Measurements from ENCODE around the gene PADI3. TPM values are rescaled to one million over a fixed set of nuclear protein-coding genes. Genes with fewer than 3 reads are reported as not detected.

PADI3 gene
- total RNA-seq, 1 experiment from 2014 or later, result not detected

DNA sequence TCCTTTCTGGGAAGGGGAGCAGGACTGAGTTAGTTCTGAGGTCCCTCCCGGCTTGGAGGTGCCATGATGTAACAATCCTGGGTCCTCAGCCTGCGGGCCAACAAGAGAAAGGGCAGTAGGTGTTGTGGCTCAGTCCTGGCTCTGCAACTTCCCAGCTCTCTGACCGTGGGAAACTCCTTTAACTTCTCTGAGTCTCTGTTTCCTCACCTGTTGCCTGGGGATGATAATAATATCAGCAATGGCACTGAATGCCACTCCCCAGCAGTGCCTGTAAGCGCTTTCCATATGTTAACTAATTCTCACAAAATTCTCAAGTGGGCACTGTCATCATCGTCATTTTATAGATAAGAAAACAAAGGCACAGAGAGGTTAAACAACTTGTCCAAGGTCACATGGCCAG is 2.3 kb downstream of the PADI3 start:
- H3K9me3 ChIP-seq (ENCODE audit: low read length), result no peaks in the 10 kb centered on the region
- no peaks in the 10 kb centered on the region for H3K79me2 ChIP-seq (ENCODE audit: low read length)
- H2AFZ ChIP-seq (ENCODE audit: low read length), result no peak overlapping the region
- no peaks in the 10 kb centered on the region for H4K20me1 ChIP-seq (ENCODE audit: insufficient read depth, low read depth, low read length)
- H3K4me1 ChIP-seq (ENCODE audit: low read length), result no peaks in the 10 kb centered on the region
- no peak overlapping the region for H3K27ac ChIP-seq (ENCODE audit: low read length)
- H3K36me3 ChIP-seq (ENCODE audit: insufficient read depth, low read length), result no peaks in the 10 kb centered on the region
- H3K27me3 ChIP-seq (ENCODE audit: low read length), result no peaks in the 10 kb centered on the region
- H3K9ac ChIP-seq (ENCODE audit: low read length), result no peak overlapping the region
- H3K4me3 ChIP-seq (ENCODE audit: low read length), result no peak overlapping the region
- H3K9me2 ChIP-seq (replicated peaks; ENCODE audit: insufficient read depth, low read length), result no peaks in the 10 kb centered on the region
- H3K4me2 ChIP-seq (ENCODE audit: low read depth, low read length, poor library complexity, severe bottlenecking), result no peak overlapping the region
- no peak for DNase-seq

DNA sequence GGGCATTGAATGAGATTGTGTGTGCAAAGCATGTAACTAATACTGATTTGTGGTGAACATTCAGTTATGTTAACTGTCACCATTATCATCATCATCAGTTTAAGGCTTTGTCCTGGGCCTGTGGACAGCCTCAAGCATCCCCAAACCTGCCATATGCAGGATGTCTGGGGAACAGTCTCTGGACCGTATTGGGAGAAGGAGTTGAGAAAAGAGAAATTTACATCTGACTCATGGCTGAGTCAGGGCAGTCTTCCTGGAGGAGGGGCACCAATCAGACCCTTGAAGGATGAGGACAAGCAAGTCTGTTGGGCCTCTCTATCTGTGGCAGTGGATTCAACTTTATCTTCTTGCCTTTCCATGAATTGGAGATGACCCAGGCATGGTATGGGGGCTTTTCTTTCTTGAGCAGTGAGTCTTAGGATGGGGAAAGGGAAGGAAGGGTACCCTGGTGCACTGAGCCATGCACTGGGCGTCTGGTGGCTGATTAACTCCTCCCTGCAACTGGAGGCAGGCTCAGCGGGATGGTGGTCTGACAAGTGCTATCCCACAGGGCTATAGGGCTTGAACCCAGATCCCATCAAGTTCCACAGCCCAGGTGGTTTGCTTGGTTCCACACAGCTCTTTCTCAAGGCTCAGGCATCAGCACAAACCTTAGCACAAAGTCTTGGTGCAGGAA is 2.9 kb downstream of the PADI3 start:
- no peaks in the 10 kb centered on the region for H3K27me3 ChIP-seq (ENCODE audit: low read length)
- no peak overlapping the region for H2AFZ ChIP-seq (ENCODE audit: low read length)
- H3K27ac ChIP-seq (ENCODE audit: low read length), result no peak overlapping the region
- no peaks in the 10 kb centered on the region for H4K20me1 ChIP-seq (ENCODE audit: insufficient read depth, low read depth, low read length)
- H3K4me3 ChIP-seq (ENCODE audit: low read length), result no peak overlapping the region
- H3K4me1 ChIP-seq (ENCODE audit: low read length), result no peaks in the 10 kb centered on the region
- H3K9ac ChIP-seq (ENCODE audit: low read length), result no peak overlapping the region
- no peaks in the 10 kb centered on the region for H3K9me3 ChIP-seq (ENCODE audit: low read length)
- H3K79me2 ChIP-seq (ENCODE audit: low read length), result no peaks in the 10 kb centered on the region
- H3K4me2 ChIP-seq (ENCODE audit: low read depth, low read length, poor library complexity, severe bottlenecking), result no peak overlapping the region
- H3K36me3 ChIP-seq (ENCODE audit: insufficient read depth, low read length), result no peaks in the 10 kb centered on the region
- DNase-seq, result no peak
- no peaks in the 10 kb centered on the region for H3K9me2 ChIP-seq (replicated peaks; ENCODE audit: insufficient read depth, low read length)

DNA sequence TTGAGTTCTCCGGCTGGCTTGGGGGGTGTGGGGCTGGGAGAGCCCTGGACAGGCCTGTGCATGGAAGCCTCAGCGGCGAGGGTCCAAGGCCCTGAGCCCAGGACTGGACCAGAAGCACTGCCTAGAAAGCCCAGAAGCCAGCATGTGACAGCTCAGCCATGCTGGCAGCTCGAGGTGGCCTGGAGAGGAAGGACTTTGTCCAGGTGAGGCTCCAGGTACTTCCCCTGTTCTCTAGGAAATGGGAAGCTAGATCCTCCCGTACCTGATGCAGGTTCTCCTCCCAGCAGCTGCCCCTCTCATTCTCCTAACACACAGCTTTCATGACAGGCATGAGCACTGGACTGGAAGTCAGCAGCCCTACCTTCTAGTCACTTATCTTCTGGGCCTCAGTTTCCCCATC is 6.4 kb downstream of the PADI3 start:
- DNase-seq, result no peak
- no peaks in the 10 kb centered on the region for H3K79me2 ChIP-seq (ENCODE audit: low read length)
- H3K4me3 ChIP-seq (ENCODE audit: low read length), result no peak overlapping the region
- no peaks in the 10 kb centered on the region for H3K4me1 ChIP-seq (ENCODE audit: low read length)
- no peaks in the 10 kb centered on the region for H3K9me3 ChIP-seq (ENCODE audit: low read length)
- no peak overlapping the region for H3K27ac ChIP-seq (ENCODE audit: low read length)
- no peaks in the 10 kb centered on the region for H3K9me2 ChIP-seq (replicated peaks; ENCODE audit: insufficient read depth, low read length)
- H3K9ac ChIP-seq (ENCODE audit: low read length), result no peak overlapping the region
- no peaks in the 10 kb centered on the region for H4K20me1 ChIP-seq (ENCODE audit: insufficient read depth, low read depth, low read length)
- H2AFZ ChIP-seq (ENCODE audit: low read length), result no peak overlapping the region
- no peak overlapping the region for H3K4me2 ChIP-seq (ENCODE audit: low read depth, low read length, poor library complexity, severe bottlenecking)
- H3K36me3 ChIP-seq (ENCODE audit: insufficient read depth, low read length), result no peaks in the 10 kb centered on the region
- H3K27me3 ChIP-seq (ENCODE audit: low read length), result no peaks in the 10 kb centered on the region

DNA sequence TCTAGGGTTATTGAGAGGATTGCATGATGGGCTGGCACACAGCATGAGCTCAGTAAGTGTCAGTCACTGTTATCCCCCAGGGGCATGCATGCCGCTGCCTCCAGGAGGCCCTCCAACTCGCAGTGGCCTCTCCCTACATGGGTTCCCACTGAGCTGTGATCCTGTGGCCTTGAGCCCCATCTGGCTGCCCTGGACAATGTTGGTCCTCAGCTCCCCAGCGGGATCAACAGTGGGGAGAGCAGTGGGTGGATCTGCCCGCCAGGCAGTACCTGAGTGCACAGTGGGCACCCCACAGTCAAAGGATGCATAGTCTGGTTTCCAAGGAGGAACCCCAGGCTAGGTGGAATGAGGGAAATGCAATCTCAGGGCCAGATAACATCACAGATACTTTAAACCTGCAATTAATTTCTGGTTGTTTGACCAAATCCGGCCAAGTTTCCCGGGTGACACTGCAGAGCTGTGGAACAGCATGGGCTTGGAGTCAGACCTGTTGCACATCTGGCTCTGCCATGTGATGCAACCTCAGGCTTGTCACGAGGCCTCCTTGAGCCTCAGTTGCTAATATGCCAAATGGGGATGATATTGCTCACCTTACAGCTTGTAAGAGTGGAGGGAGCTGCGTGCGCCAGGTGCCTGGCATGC is 9.3 kb downstream of the PADI3 start:
- Histone ChIP-seq H3K4me2 (ENCODE audit: low read depth, low read length, poor library complexity, severe bottlenecking) (no peak overlapping the region), H3K9me2 (replicated peaks; ENCODE audit: insufficient read depth, low read length) (no peaks in the 10 kb centered on the region), H3K27ac (ENCODE audit: low read length) (no peak overlapping the region), H3K36me3 (ENCODE audit: insufficient read depth, low read length) (no peaks in the 10 kb centered on the region), H3K79me2 (ENCODE audit: low read length) (no peaks in the 10 kb centered on the region), H3K4me3 (ENCODE audit: low read length) (no peak overlapping the region), H3K27me3 (ENCODE audit: low read length) (no peaks in the 10 kb centered on the region), H3K9ac (ENCODE audit: low read length) (no peak overlapping the region), H3K4me1 (ENCODE audit: low read length) (no peaks in the 10 kb centered on the region), H2AFZ (ENCODE audit: low read length) (no peak overlapping the region), H4K20me1 (ENCODE audit: insufficient read depth, low read depth, low read length) (no peaks in the 10 kb centered on the region), H3K9me3 (ENCODE audit: low read length) (no peaks in the 10 kb centered on the region)
- DNase-seq, result no peak

DNA sequence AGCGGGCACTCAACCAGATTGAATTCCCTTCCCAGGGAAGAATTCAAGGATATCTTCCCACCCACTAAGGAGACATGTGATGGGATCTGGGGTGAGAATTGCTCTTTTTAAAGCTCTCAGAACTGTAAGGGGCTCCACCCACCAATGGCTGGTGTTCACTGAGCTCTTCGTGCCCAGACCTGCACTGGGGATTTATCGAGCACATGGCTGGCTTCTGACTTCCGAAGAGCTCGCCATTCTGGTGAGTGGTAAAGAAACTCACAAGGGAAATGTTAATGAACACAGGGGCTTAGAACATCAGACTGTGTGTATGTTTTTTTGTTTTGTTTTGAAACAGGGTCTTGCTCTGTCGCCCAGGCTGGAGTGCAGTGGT is 9.8 kb downstream of the PADI3 start:
- no peaks in the 10 kb centered on the region for H3K36me3 ChIP-seq (ENCODE audit: insufficient read depth, low read length)
- no peak overlapping the region for H3K27ac ChIP-seq (ENCODE audit: low read length)
- no peaks in the 10 kb centered on the region for H3K9me3 ChIP-seq (ENCODE audit: low read length)
- H4K20me1 ChIP-seq (ENCODE audit: insufficient read depth, low read depth, low read length), result no peaks in the 10 kb centered on the region
- H3K9me2 ChIP-seq (replicated peaks; ENCODE audit: insufficient read depth, low read length), result no peaks in the 10 kb centered on the region
- H3K4me3 ChIP-seq (ENCODE audit: low read length), result no peak overlapping the region
- no peaks in the 10 kb centered on the region for H3K27me3 ChIP-seq (ENCODE audit: low read length)
- H3K4me1 ChIP-seq (ENCODE audit: low read length), result no peaks in the 10 kb centered on the region
- no peak overlapping the region for H3K4me2 ChIP-seq (ENCODE audit: low read depth, low read length, poor library complexity, severe bottlenecking)
- no peak for DNase-seq
- no peak overlapping the region for H3K9ac ChIP-seq (ENCODE audit: low read length)
- no peak overlapping the region for H2AFZ ChIP-seq (ENCODE audit: low read length)
- H3K79me2 ChIP-seq (ENCODE audit: low read length), result no peaks in the 10 kb centered on the region

DNA sequence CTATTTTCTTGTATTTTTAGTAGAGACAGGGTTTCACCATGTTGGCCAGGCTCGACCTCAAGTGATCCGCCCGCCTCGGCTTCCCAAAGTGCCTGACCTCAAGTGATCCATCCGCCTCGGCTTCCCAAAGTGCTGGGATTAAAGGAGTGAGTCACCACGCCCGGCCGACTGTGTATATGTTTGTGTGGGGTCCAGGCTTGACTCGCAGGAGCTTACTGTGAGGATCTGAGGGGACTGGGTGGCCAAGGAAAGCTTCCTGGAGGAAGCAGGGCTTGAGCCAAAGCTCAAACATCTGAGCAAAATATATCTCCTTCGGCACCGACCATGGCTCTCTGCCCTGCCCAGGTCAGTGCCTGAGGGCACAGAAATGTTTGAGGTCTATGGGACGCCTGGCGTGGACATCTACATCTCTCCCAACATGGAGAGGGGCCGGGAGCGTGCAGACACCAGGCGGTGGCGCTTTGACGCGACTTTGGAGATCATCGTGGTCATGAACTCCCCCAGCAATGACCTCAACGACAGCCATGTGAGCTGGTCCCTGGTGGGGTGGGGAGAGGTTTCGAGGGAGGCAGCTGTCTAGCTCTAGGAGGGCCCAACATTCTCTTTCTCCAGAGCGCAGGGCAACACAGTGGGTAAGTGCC is 10.5 kb downstream of the PADI3 start:
- Histone ChIP-seq H3K4me2 (ENCODE audit: low read depth, low read length, poor library complexity, severe bottlenecking) (no peak overlapping the region), H2AFZ (ENCODE audit: low read length) (no peak overlapping the region), H3K4me1 (ENCODE audit: low read length) (no peaks in the 10 kb centered on the region), H3K27me3 (ENCODE audit: low read length) (no peaks in the 10 kb centered on the region), H3K9me2 (replicated peaks; ENCODE audit: insufficient read depth, low read length) (no peaks in the 10 kb centered on the region), H3K27ac (ENCODE audit: low read length) (no peak overlapping the region), H3K9ac (ENCODE audit: low read length) (no peak overlapping the region), H4K20me1 (ENCODE audit: insufficient read depth, low read depth, low read length) (no peaks in the 10 kb centered on the region), H3K9me3 (ENCODE audit: low read length) (no peaks in the 10 kb centered on the region), H3K4me3 (ENCODE audit: low read length) (no peak overlapping the region), H3K79me2 (ENCODE audit: low read length) (no peaks in the 10 kb centered on the region), H3K36me3 (ENCODE audit: insufficient read depth, low read length) (no peaks in the 10 kb centered on the region)
- no peak for DNase-seq

DNA sequence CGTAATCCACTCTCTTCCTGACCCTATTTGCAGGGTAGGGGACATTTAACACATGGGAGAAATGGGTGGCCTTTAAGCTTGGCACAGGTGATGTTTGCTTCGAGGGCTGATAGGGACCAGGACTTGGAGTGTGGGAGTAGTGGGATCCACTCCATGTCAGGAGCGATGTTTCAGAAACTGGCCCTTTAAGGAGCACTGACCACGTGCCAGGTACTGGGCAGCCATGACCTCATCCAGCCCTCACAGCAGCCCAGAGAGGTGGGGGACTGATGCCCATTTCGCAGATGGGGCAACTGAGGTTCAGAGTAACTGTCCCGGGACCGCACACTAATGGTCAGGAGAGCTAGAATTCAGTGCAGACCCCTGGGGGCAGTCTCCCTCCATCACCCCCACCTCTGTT is 11.4 kb downstream of the PADI3 start:
- Histone ChIP-seq H3K36me3 (ENCODE audit: insufficient read depth, low read length) (no peaks in the 10 kb centered on the region), H3K9me3 (ENCODE audit: low read length) (no peaks in the 10 kb centered on the region), H3K9me2 (replicated peaks; ENCODE audit: insufficient read depth, low read length) (no peaks in the 10 kb centered on the region), H3K4me3 (ENCODE audit: low read length) (no peak overlapping the region), H3K4me1 (ENCODE audit: low read length) (no peaks in the 10 kb centered on the region), H3K9ac (ENCODE audit: low read length) (no peak overlapping the region), H4K20me1 (ENCODE audit: insufficient read depth, low read depth, low read length) (no peaks in the 10 kb centered on the region), H3K4me2 (ENCODE audit: low read depth, low read length, poor library complexity, severe bottlenecking) (no peak overlapping the region), H2AFZ (ENCODE audit: low read length) (no peak overlapping the region), H3K27ac (ENCODE audit: low read length) (no peak overlapping the region), H3K27me3 (ENCODE audit: low read length) (no peaks in the 10 kb centered on the region), H3K79me2 (ENCODE audit: low read length) (no peaks in the 10 kb centered on the region)
- DNase-seq, result no peak

DNA sequence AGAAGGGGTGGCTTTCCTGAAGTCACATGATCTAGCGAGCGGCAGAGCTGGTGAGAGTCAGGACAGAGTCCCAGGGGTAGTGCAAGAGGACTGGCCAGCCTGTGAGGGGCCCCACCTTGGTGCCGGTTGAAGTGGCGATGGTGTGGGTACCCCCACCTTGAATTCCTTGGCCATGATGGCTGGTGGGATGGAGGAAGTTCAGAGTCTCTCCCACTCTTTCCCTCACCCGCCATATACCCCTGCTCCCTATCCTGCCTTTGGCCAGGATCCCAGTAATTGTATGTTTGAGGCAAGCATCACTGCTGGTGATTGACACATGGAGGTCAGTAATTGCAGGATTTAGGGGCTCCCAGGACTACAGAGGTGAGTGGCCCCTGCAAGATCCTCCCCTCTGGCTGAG is 11.8 kb downstream of the PADI3 start:
- no peak overlapping the region for H2AFZ ChIP-seq (ENCODE audit: low read length)
- H4K20me1 ChIP-seq (ENCODE audit: insufficient read depth, low read depth, low read length), result no peaks in the 10 kb centered on the region
- H3K4me3 ChIP-seq (ENCODE audit: low read length), result no peak overlapping the region
- H3K9me2 ChIP-seq (replicated peaks; ENCODE audit: insufficient read depth, low read length), result no peaks in the 10 kb centered on the region
- H3K36me3 ChIP-seq (ENCODE audit: insufficient read depth, low read length), result no peaks in the 10 kb centered on the region
- no peaks in the 10 kb centered on the region for H3K4me1 ChIP-seq (ENCODE audit: low read length)
- H3K27me3 ChIP-seq (ENCODE audit: low read length), result no peaks in the 10 kb centered on the region
- no peak overlapping the region for H3K27ac ChIP-seq (ENCODE audit: low read length)
- H3K4me2 ChIP-seq (ENCODE audit: low read depth, low read length, poor library complexity, severe bottlenecking), result no peak overlapping the region
- H3K9ac ChIP-seq (ENCODE audit: low read length), result no peak overlapping the region
- DNase-seq, result no peak
- no peaks in the 10 kb centered on the region for H3K9me3 ChIP-seq (ENCODE audit: low read length)
- H3K79me2 ChIP-seq (ENCODE audit: low read length), result no peaks in the 10 kb centered on the region

Measured in Karpas-422 (cell line).